ENCODE measurements around the gene SARS2.

SARS2 gene

DNA sequence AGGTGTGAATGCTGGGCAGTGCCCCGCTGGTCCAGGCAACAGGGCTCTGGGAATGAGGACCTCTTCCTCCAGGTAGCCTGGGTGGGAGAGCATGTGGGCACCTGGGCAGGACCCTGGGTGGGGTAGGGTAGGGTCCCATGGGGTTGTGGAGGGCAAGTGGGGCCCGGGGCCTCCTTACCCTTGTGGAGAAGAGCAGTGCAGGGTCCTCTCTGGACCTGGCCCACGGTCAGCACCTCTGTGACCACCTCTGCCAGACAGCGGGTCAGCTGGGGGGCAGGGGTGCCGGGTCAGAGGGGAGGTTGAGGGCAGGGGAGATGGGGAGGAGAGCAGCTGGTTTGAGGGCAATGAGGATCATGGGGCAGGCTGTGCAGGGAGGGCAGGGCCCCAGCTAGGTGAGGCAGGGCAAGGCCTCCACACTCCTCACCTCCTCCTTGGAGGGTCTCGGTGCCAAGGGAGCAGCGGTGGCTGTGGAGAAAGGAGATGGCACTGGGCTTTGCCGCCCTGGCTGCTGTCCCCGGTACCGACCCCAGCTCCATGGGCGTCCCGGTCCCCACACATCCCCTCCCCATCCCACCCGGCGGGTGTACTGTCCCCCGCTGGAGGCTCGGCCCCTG is 19.1 kb downstream of the SARS2 start:
- H3F3A ChIP-seq (ENCODE audit: control insufficient read depth, insufficient read depth), result no peaks in the 10 kb centered on the region
- H3K27me3 ChIP-seq (ENCODE audit: control insufficient read depth, low read length), result no peaks in the 10 kb centered on the region
- H3K4me2 ChIP-seq (ENCODE audit: low read length), result no peak overlapping the region
- no peaks in the 10 kb centered on the region for H3K4me1 ChIP-seq (ENCODE audit: control insufficient read depth, low read length)
- no peaks in the 10 kb centered on the region for H3K79me2 ChIP-seq (ENCODE audit: control insufficient read depth, low read length)
- H3K27ac ChIP-seq (ENCODE audit: low read depth, low read length), result no peak overlapping the region
- TF ChIP-seq EZH2phosphoT487 (IDR thresholded peaks at IDR 0.05; ENCODE audit: borderline replicate concordance, low read length) (no peak), CTCF (IDR thresholded peaks at IDR 0.05; ENCODE audit: low read depth, low read length, poor library complexity, severe bottlenecking) (no peak)
- H3K9me2 ChIP-seq (replicated peaks; ENCODE audit: control insufficient read depth, low read length), result no peaks in the 10 kb centered on the region
- H4K20me1 ChIP-seq (ENCODE audit: control insufficient read depth, insufficient read depth, low read depth, low read length), result no peaks in the 10 kb centered on the region
- H3K4me3 ChIP-seq (ENCODE audit: low read length), result no peak overlapping the region
- no peaks in the 10 kb centered on the region for H3K9me3 ChIP-seq (ENCODE audit: control insufficient read depth, insufficient read depth, low read length)
- peaks cover 15% of the 10 kb centered on the region for H3K36me3 ChIP-seq (ENCODE audit: control insufficient read depth, low read length)

GRCh38 chr19:38910488-38910887 is 20.1 kb downstream of the SARS2 start:
- no peak for TF ChIP-seq EZH2phosphoT487 (IDR thresholded peaks at IDR 0.05; ENCODE audit: borderline replicate concordance, low read length)
- no peak for TF ChIP-seq CTCF (IDR thresholded peaks at IDR 0.05; ENCODE audit: low read depth, low read length, poor library complexity, severe bottlenecking)
- no peak overlapping the region for H3K27ac ChIP-seq (ENCODE audit: low read depth, low read length)
- H3K36me3 ChIP-seq (ENCODE audit: control insufficient read depth, low read length), result peaks cover 19% of the 10 kb centered on the region

GRCh38 chr19:38908911-38909310 is 21.7 kb downstream of the SARS2 start:
- TF ChIP-seq EZH2phosphoT487 (IDR thresholded peaks at IDR 0.05; ENCODE audit: borderline replicate concordance, low read length) (no peak), CTCF (IDR thresholded peaks at IDR 0.05; ENCODE audit: low read depth, low read length, poor library complexity, severe bottlenecking) (no peak)
- H3K27ac ChIP-seq (ENCODE audit: low read depth, low read length), result no peak overlapping the region
- H3K36me3 ChIP-seq (ENCODE audit: control insufficient read depth, low read length), result peaks cover 33% of the 10 kb centered on the region

More at GRCh38 chr19:38910488-38910887, 20.1 kb downstream of the SARS2 start:
- no peak overlapping the region for H3K4me3 ChIP-seq (ENCODE audit: low read length)
- no peaks in the 10 kb centered on the region for H3K9me3 ChIP-seq (ENCODE audit: control insufficient read depth, insufficient read depth, low read length)
- H3K79me2 ChIP-seq (ENCODE audit: control insufficient read depth, low read length), result no peaks in the 10 kb centered on the region
- no peaks in the 10 kb centered on the region for H3K9me2 ChIP-seq (replicated peaks; ENCODE audit: control insufficient read depth, low read length)
- no peak overlapping the region for H3K4me2 ChIP-seq (ENCODE audit: low read length)
- H4K20me1 ChIP-seq (ENCODE audit: control insufficient read depth, insufficient read depth, low read depth, low read length), result no peaks in the 10 kb centered on the region
- no peaks in the 10 kb centered on the region for H3K4me1 ChIP-seq (ENCODE audit: control insufficient read depth, low read length)
- no peaks in the 10 kb centered on the region for H3K27me3 ChIP-seq (ENCODE audit: control insufficient read depth, low read length)
- no peaks in the 10 kb centered on the region for H3F3A ChIP-seq (ENCODE audit: control insufficient read depth, insufficient read depth)

More at GRCh38 chr19:38908911-38909310, 21.7 kb downstream of the SARS2 start:
- no peaks in the 10 kb centered on the region for H3K27me3 ChIP-seq (ENCODE audit: control insufficient read depth, low read length)
- no peaks in the 10 kb centered on the region for H3F3A ChIP-seq (ENCODE audit: control insufficient read depth, insufficient read depth)
- peaks cover 4% of the 10 kb centered on the region for H3K79me2 ChIP-seq (ENCODE audit: control insufficient read depth, low read length)
- H3K4me1 ChIP-seq (ENCODE audit: control insufficient read depth, low read length), result no peaks in the 10 kb centered on the region
- no peak overlapping the region for H3K4me3 ChIP-seq (ENCODE audit: low read length)
- no peak overlapping the region for H3K4me2 ChIP-seq (ENCODE audit: low read length)
- no peaks in the 10 kb centered on the region for H3K9me2 ChIP-seq (replicated peaks; ENCODE audit: control insufficient read depth, low read length)
- no peaks in the 10 kb centered on the region for H4K20me1 ChIP-seq (ENCODE audit: control insufficient read depth, insufficient read depth, low read depth, low read length)
- H3K9me3 ChIP-seq (ENCODE audit: control insufficient read depth, insufficient read depth, low read length), result no peaks in the 10 kb centered on the region
